Pons (tissue), 1 donor: ENCODE data around the gene RNF213.

Experiments used
- DNase-seq: peaks from one replicate; pipeline ENCODE4 v3.0.0-alpha.2; 2016; ENCODE audit warnings: low spot score

The RNF213 gene

DNA sequence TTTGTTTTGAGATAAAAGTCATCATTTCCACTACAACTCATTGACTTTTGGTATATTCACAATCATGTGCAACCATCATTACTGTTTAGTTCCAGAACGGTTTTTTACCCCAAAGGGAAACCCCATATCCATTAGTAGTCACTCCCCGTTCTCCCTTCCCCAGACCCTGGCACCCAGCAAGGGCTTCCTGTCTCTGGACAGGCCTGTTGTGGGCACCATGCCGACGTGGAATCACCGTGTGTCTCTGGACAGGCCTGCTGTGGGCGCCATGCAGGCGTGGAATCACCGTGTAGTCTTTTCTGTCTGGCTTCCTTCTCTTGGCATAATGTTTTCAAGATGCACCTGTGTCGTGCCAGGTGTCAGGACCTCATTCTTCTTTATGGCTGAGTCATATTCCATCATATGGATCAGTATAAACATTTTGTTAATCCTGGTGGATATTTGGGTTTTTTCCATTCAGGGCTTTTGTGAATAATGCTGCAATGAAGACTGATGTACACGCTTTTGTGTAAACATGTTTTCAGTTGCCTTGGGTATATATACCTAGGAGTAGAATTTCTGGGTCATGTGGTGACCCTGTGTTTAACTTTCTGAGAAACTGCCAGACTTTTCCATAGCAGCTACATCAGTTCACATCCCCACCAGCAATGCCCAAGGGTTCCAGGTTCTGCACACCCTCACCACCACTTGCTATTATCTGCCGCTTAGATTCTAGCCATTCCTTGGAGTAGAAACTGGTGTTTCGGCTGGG, 173.4 kb downstream of the RNF213 start:
- DNase-seq: no peak

DNA sequence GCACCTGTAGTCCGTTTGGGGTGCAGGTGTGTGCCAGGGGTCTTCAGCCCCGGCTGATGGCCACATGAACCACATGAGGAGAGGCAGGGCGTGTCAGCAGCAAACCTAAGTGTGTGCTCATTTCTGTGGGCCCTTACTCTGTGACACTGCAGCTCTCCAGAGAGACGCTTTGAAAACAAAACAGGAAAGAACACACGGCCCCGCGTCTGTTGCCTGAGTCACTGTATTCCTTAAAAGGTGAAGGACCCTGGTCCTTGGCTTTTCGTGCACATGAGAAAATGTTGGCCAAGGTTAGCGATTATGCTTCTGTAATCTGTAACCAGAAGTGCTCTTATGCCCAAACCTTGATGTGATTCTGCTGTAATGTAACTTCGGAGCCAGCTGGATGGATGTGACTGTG, 176.9 kb downstream of the RNF213 start:
- no peak for DNase-seq

DNA sequence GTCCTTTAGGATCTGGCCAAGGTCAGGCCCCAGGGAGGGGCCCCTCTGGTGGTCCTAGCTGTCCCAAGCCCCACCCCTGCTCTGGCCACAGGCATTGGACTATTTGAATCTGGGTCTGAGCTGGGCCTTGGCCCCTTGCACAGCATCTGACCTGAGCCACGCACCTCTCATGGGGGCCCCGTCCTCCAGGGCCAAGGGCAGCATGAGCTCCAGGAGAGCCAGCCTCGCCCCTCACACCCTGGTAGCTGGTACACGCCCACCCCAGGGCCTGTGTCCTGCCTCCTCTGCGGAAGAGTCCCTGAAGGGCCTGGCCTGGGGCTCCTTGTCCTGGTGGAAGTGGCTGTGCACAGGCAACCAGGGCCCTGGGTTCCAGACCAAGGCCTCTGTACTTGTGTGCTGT, 178.2 kb downstream of the RNF213 start:
- no peak for DNase-seq

GRCh38 chr17:80439499-80439898, 178.8 kb downstream of the RNF213 start:
- no peak for DNase-seq

DNA sequence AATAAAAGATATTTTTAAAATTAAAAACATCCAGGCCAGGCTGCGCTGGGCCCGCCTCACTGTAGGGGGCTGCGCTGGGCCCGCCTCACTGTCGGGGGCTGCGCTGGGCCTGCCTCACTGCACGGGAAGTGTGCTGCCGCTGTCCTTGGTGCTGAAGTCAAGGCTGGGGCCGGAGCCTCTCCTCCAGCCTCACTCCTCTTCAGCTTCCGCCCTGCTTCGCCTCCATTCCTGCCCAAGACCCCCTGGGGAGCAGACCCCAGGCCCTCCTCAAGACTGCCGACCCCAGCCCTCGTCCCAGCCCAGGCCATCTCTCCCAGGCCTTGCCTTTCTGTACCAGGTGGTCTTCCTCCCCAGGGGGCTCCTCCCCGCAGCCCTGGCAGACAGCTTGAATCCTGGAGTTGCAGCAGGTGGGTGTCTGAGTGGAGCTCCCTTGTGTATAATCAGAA, 180.5 kb downstream of the RNF213 start:
- no peak for DNase-seq

DNA sequence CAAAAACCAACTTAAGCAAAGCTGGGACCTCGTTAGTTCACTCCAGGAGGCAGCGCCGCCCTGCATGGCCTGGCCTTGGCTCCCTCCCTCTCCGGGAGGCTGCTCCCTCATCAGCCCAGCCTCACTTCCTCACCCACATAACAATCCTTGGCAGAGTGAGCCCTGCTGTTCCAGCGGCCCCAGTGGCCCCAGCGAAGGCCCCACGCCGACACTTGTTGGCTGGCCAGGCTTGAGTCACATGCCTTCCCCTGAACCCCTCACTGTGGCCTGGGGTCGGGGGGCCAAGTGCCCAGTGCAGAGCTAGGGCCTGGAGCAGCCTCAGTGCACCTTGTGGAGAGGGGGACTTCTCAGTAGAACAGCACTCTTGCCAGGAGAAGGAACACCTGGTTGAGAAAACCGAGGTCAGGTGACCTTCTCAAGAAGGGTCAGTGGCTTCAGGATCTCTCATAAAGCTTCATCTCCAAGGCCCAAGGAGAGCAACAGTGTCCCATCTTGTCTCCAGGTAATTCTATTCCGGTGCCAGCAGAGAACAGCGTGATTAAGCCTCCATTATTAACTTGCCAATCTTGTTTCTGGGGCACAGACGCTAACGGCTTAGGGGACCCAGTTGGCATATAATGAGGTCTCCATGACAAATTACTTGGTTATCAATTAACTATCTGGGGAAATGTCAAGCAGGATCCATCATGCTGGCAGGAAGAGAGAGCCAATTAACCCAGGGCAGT, 181.1 kb downstream of the RNF213 start:
- DNase-seq: no peak

GRCh38 chr17:80442323-80442659, 181.6 kb downstream of the RNF213 start:
- DNase-seq: no peak

DNA sequence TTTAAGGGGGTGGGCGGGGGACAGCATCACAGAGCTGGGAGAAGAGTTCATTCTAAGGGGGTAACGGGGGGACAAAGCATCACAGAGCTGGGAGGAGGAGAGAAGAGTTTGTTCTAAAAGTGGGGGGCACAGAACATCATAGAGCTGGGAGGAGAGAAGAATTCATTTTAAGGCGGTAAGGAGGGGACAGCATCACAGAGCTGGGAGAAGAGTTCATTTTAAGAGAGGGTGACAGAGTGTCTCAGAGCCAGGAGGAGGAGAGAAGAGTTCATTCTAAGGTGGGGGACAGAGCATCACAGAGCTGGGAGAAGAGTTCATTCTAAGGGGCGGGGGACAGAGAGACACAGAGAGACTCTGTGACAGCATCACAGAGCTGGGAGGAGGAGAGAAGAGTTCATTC, 182.1 kb downstream of the RNF213 start:
- DNase-seq: no peak

DNA sequence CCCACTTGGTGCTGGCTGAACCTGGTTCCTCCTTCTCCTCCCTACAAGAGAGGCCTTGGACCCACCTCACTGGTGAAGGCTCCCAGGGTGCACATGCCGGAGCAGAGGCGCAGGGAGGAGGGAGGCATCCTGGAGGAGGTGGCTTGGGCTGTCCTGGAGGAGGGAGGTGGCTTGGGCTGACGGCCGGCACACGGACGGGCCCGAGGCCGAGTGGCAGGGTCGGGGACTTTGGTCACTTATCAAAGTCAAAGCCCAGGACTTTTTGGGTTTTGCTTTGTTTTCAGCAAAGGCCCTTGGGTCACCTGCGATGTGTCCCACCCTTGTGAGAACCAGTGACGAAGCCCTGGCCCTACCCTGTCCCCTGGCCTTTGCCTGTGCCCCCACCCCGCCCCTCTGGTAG, 182.8 kb downstream of the RNF213 start:
- DNase-seq: no peak

DNA sequence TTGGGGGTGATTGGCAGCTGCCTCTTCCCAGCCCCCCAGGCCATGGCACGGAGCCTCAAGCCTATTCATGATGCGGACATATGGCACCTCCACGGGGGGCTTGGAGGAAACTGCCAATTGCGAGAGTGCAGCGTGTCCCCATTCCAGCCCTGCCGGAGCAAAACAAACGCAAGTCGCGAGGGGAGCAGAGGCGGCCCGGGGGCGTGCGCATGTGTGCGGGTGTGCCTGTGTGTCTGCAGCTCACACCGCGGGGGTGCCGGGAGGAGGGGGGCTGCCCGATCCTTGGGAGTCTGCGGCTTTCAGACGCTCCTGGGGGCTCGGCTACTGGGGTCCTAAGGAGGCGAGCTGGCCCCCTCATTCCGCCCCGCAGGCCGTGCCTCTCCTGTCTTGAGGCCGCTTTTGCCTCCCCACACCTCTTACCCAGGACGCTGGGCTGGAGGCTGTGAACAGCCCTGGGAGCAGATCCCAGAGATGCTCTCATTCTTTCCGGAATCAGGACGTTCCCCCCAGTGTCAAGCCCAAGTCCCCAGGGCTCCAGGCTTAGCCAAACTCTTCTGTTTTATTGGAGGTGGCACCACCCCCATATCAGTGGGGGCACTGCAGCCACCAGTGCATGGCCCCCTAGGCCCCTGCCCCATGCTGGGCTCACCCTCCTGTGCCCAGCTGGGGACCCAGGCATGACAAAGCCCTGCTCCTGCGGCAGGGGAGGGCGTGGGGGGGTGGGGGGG, 183.4 kb downstream of the RNF213 start:
- no peak for DNase-seq

DNA sequence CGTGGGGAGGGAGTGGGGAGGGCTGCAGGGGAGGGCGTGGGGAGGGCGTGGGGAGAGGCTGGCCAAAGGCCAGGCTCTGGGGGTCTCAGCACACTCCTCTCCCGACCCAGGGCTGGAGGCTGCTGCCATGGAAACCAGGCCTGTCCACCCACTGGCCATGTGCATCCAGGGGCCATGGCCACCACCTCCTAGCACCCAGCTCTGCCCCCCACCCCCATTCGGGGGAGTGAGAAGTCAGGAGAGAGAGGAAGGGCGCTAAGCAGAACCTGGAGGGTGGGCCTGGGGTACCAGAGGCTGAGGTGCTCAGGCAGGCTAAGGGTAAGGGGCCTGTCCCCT, 184.0 kb downstream of the RNF213 start:
- DNase-seq: no peak

- DNase-seq: no peak
Observed at GRCh38 chr17:80445007-80445725, 184.5 kb downstream of the RNF213 start.

DNA sequence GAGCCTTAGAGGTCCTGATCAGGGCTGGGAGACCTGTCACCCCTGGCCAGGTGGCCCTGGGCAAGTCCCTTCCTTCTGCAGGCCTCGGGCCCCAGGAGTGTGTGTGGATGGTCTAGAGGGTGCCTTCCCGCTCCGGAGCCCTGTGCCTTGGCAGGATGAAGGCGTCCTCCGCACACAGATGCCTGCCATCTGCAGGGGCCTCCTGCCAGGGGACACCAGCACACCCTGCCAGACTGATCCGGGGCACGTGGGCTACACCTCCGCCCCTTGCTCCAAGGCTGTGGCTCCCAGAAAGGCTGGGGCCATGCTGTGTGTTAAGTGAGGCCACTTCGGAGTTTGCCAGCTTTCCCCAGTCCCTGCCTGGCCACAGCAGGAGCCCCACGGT, 185.1 kb downstream of the RNF213 start:
- no peak for DNase-seq

DNA sequence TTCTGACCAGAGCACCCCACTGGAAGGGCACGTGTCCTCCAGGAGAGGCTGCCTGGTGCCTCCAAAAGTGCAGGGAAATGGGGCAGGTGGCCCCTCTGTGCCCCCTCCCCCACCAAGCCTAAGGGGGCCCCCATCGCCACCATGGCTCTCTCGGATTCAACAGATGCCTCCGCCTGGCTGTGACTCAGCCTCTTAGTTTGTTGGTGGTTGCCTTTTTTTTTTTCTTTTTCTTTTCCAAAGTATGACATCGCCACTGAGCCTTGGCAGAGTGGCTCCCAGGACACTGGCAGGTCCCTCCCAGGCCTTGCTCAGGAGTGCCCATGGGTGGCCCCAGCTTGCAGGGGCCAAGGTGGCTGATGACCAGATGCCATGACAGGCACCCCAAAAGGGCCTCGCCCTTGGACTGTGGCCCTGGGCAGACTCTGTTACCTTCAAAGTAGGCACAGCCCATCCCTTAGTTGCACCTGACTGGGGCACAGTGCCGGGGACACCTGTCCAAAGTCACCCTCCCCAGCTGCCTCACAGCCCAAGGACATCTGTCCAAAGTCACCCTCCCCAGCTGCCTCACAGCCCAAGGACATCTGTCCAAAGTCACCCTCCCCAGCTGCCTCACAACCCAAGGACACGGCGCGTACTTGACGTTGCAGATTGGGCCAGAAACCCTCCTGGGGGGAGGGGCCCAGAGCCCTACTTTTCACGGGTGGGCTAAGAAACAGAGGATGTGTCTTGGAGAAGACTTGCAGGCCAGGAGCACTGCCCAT, 186.2 kb downstream of the RNF213 start:
- no peak for DNase-seq

GRCh38 chr17:80447790-80448189, 187.1 kb downstream of the RNF213 start:
- DNase-seq: no peak
